ENCODE measurements around the gene TRMT10A.

GRCh38 chr4:99612281-99612680 lies 48.4 kb upstream of the TRMT10A start:
- TF ChIP-seq CEBPB (IDR thresholded peaks at IDR 0.05; ENCODE audit: low read depth) (no peak), TCF7L2 (IDR thresholded peaks at IDR 0.05; ENCODE audit: borderline replicate concordance, extremely low read depth, insufficient read depth, insufficient read length) (no peak), SP1 (IDR thresholded peaks at IDR 0.05; ENCODE audit: low read depth) (no peak), ZFX (IDR thresholded peaks at IDR 0.05) (no peak), EZH2phosphoT487 (IDR thresholded peaks at IDR 0.05; ENCODE audit: borderline replicate concordance) (no peak), CTCF (IDR thresholded peaks at IDR 0.05 in 2 of 3, conservative IDR thresholded peaks at IDR 0.05 in 1 of 3; ENCODE audit: borderline replicate concordance in 1 of 3, insufficient read depth in 1 of 3, low read depth in 2 of 3, low read length in 2 of 3) (no peak), EZH2 (IDR thresholded peaks at IDR 0.05) (no peak), POLR2A (IDR thresholded peaks at IDR 0.05; ENCODE audit: borderline replicate concordance, extremely low read depth, insufficient read depth, insufficient read length) (no peak), JUND (IDR thresholded peaks at IDR 0.05) (no peak), MAX (IDR thresholded peaks at IDR 0.05) (no peak), ATF3 (IDR thresholded peaks at IDR 0.05) (no peak), YY1 (IDR thresholded peaks at IDR 0.05; ENCODE audit: extremely low read depth, insufficient replicate concordance, low read depth, low read length) (no peak), ZBTB33 (IDR thresholded peaks at IDR 0.05; ENCODE audit: extremely low read depth, insufficient replicate concordance, low read length) (no peak)

Data from HCT116 (cell line).